Camera-type eye (tissue), 1 donor: ENCODE measurements around the gene COL17A1. TPM values are rescaled to one million over a fixed set of nuclear protein-coding genes. Genes with fewer than 3 reads are reported as not detected.

Source experiments
- total RNA-seq: library from RNA; depleted of rRNA; stranded (reverse); fragments of >200 nt; gene quantifications from one replicate; pipeline ENCODE4 v1.2.3, GENCODE V29; 2014

The COL17A1 gene
- 17.3 TPM for total RNA-seq

GRCh38 chr10:104085801-104086400, at the start of gene COL17A1:
TSS of gene COL17A1 (minus strand) at chr10:104085880. CDS start at chr10:104080673, 5,207 bp downstream.

GRCh38 chr10:104121485-104122224, 36.0 kb upstream of the COL17A1 start, which contains the start of gene SFR1:
TSS of gene SFR1 (plus strand) at chr10:104122171. CDS start at chr10:104122184, 13 bp downstream.

Other genes starting within 250 kb of the COL17A1 start
- gene SH3PXD2A, start 230.3 kb downstream of the COL17A1 start, total RNA-seq = 50.5 TPM
- 22.4 TPM for gene STN1, start 167.7 kb downstream of the COL17A1 start, total RNA-seq
- 80.5 TPM for gene SLK, start 118.7 kb downstream of the COL17A1 start, total RNA-seq
- gene SFR1, start 36.3 kb upstream of the COL17A1 start, total RNA-seq = 12.4 TPM
- gene CFAP43, start 146.5 kb upstream of the COL17A1 start, total RNA-seq = 6.3 TPM
- gene GSTO1, start 169.0 kb upstream of the COL17A1 start, total RNA-seq = 29.6 TPM
- 4.3 TPM for gene GSTO2, start 183.3 kb upstream of the COL17A1 start, total RNA-seq